OCI-LY7 (cell line): Measurements from ENCODE around the gene PCK2. TPM values are rescaled to one million over a fixed set of nuclear protein-coding genes. Genes with fewer than 3 reads are reported as not detected.

Experiments
- BruUV-seq: library from RNA; stranded (reverse); fragments of 400-500 nt; replicated peaks from 2 replicates; lab custom pipeline; 2021; lab: Mats Ljungman, UMichigan
- CTCF ChIA-PET: fragments of 300-600 bp; sonication (Branson Sonifier 250); formaldehyde crosslinking; loops from one replicate; lab custom pipeline; 2022; ENCODE audit warnings: antibody characterized with exemption; ENCODE audit not compliant: unreplicated experiment; lab: Charles Lee
- POLR2A ChIA-PET: fragments of 300-600 bp; sonication (Branson Sonifier 250); formaldehyde crosslinking; loops from one replicate; lab custom pipeline; 2022; ENCODE audit warnings: antibody characterized with exemption; lab: Charles Lee
- DNase-seq: peaks from one replicate; pipeline ENCODE4 v3.0.0-alpha.2; 2015; ENCODE audit warnings: low spot score
- H2AFZ ChIP-seq: fragments of 200-600 bp; sonication (generic), shearing (Covaris generic); 2 replicates; pipeline ENCODE4 v1.6.1; 2014; ENCODE audit warnings: mild to moderate bottlenecking, antibody characterized with exemption, low read length, moderate library complexity
- H3K27ac ChIP-seq: fragments of 200-600 bp; sonication (generic); 2 replicates; pipeline ENCODE4 v1.5.1; 2014; ENCODE audit warnings: mixed run types, low read depth, mild to moderate bottlenecking, moderate library complexity, low read length, inconsistent platforms; ENCODE audit not compliant: poor library complexity, severe bottlenecking
- H3K36me3 ChIP-seq: fragments of 200-600 bp; sonication (generic); 2 replicates; pipeline ENCODE4 v1.6.1; 2014; ENCODE audit warnings: mild to moderate bottlenecking, antibody characterized with exemption, low read length, moderate library complexity, mixed read lengths; ENCODE audit not compliant: insufficient read depth
- H3K4me1 ChIP-seq: fragments of 200-600 bp; sonication (generic); 2 replicates; pipeline ENCODE4 v1.5.1; 2014; ENCODE audit warnings: mild to moderate bottlenecking, low read length; ENCODE audit not compliant: insufficient read depth, poor library complexity, severe bottlenecking
- H3K4me2 ChIP-seq: fragments of 200-600 bp; sonication (generic); 2 replicates; pipeline ENCODE4 v1.6.1; 2014; ENCODE audit warnings: mild to moderate bottlenecking, low read length
- H3K4me3 ChIP-seq: fragments of 200-600 bp; sonication (generic); 2 replicates; pipeline ENCODE4 v1.5.1; 2014; ENCODE audit warnings: mild to moderate bottlenecking, low read depth, low read length; ENCODE audit not compliant: poor library complexity, severe bottlenecking
- H3K79me2 ChIP-seq: fragments of 200-600 bp; sonication (generic); 2 replicates; pipeline ENCODE4 v1.6.1; 2016; ENCODE audit warnings: low read depth, mild to moderate bottlenecking, low read length, moderate library complexity, mixed read lengths; ENCODE audit not compliant: insufficient read depth
- H3K9me2 ChIP-seq: fragments of 200-600 bp; sonication (generic); 2 replicates; pipeline ENCODE4 v1.6.1; 2016; ENCODE audit warnings: mild to moderate bottlenecking, low read length, mixed read lengths; ENCODE audit not compliant: insufficient read depth
- H3K9me3 ChIP-seq: fragments of 200-600 bp; sonication (generic); 2 replicates; pipeline ENCODE4 v1.6.1; 2014; ENCODE audit warnings: mild to moderate bottlenecking, mixed run types, low read length, mixed read lengths
- H4K20me1 ChIP-seq: fragments of 200-600 bp; sonication (generic); 2 replicates; pipeline ENCODE4 v1.6.1; 2014; ENCODE audit warnings: mild to moderate bottlenecking, antibody characterized with exemption, low read length, moderate library complexity, mixed read lengths; ENCODE audit not compliant: insufficient read depth
- CTCF ChIP-seq: fragments of 200-600 bp; sonication (generic); conservative IDR thresholded peaks from 2 replicates; pipeline ENCODE4 v1.5.1; 2014; ENCODE audit warnings: mild to moderate bottlenecking, antibody characterized with exemption, low read length, moderate library complexity, mixed read lengths
- EZH2phosphoT487 ChIP-seq: fragments of 200-600 bp; sonication (generic); IDR thresholded peaks from 2 replicates; pipeline ENCODE4 v1.6.1; 2018; ENCODE audit warnings: low read depth, borderline replicate concordance, mild to moderate bottlenecking, mixed run types, antibody characterized with exemption, low read length, moderate library complexity, mixed read lengths
- intact Hi-C: fragments of 100-400 bp; cut with micrococcal nuclease; formaldehyde crosslinking; loops from one replicate; pipeline ENCODE4 v1.10.0; 2022; ENCODE audit not compliant: unreplicated experiment
- total RNA-seq, 2 experiments: library from RNA; depleted of rRNA in 1 of 2; stranded (reverse); fragments of >200 nt in 1 of 2; shearing (Covaris generic) in 1 of 2; gene quantifications; 2 replicates each; pipeline ENCODE4 v1.2.3, GENCODE V29; 2014 to 2022

The PCK2 gene
- total RNA-seq, 2 experiments from 2014 or later = 43.6 to 130 TPM

GRCh38 chr14:24115422-24116127 is 21.5 kb downstream of the PCK2 start:
- DNase-seq = no peak
- Histone ChIP-seq H4K20me1 (no peaks in the 10 kb centered on the region), H3K9me3 (no peaks in the 10 kb centered on the region), H3K4me3 (peak overlapping the region; percentile 91), H2AFZ (peak overlapping the region; percentile 90), H3K4me1 (peaks cover 15% of the 10 kb centered on the region), H3K9me2 (no peaks in the 10 kb centered on the region), H3K27ac (peak overlapping the region; percentile 31), H3K36me3 (peaks cover 37% of the 10 kb centered on the region), H3K4me2 (peak overlapping the region; percentile 95), H3K79me2 (peaks cover 8% of the 10 kb centered on the region; the same call in 1 of the 2 replicates)
- intact Hi-C loops = no loop called here
- ChIA-PET POLR2A (interaction anchor here (0.6 to 4.2 kb wide), 12 partner anchors 9 to 198 kb away, joined by 3 to 64 read pairs (median 10); partner anchors contain the start of genes EMC9, PCK2, PSME1 and PSME2), CTCF (interaction anchor here (0.7 to 2.7 kb wide), 3 partner anchors 8 to 127 kb away, joined by 3 to 12 read pairs (median 5); partner anchors contain the start of genes PSME1 and TINF2)
- BruUV-seq = TSS peak; percentile 68
- TF ChIP-seq CTCF (no peak), EZH2phosphoT487 (no peak)

GRCh38 chr14:24116128-24116814 is 22.2 kb downstream of the PCK2 start:
- peaks cover 8% of the 10 kb centered on the region; the same call in 1 of the 2 replicates for H3K79me2 ChIP-seq
- BruUV-seq = no TSS peak
- no peaks in the 10 kb centered on the region for H4K20me1 ChIP-seq
- H3K4me1 ChIP-seq = peaks cover 15% of the 10 kb centered on the region
- no peak for DNase-seq
- H3K27ac ChIP-seq = no peak overlapping the region
- intact Hi-C loops = no loop called here
- H3K4me2 ChIP-seq = peak overlapping the region; percentile 95
- H3K36me3 ChIP-seq = peaks cover 44% of the 10 kb centered on the region
- no peaks in the 10 kb centered on the region for H3K9me3 ChIP-seq
- no peaks in the 10 kb centered on the region for H3K9me2 ChIP-seq
- peak overlapping the region; percentile 91 for H3K4me3 ChIP-seq
- ChIA-PET POLR2A (interaction anchor here (0.6 to 4.2 kb wide), 9 partner anchors 10 to 199 kb away, joined by 3 to 64 read pairs (median 10); partner anchors contain the start of genes EMC9, PCK2, PSME1 and PSME2), CTCF (no interaction called here)
- no peak overlapping the region for H2AFZ ChIP-seq
- TF ChIP-seq EZH2phosphoT487 (no peak), CTCF (no peak)
